HG02852 (cell line): ENCODE results near the gene PVALEF.

Source experiments
- ATAC-seq: cut with Tn5 transposase; IDR thresholded peaks from one replicate; pipeline ENCODE4 v1.9.1; 2021; ENCODE audit warnings: mild to moderate bottlenecking, moderate library complexity; ENCODE audit not compliant: unreplicated experiment

Gene PVALEF

GRCh38 chr17:81165246-81166032, at the start of gene PVALEF:
PVALEF (plus strand) TSS chr17:81165507; CDS start chr17:81181227, 15,720 bp downstream.
- ATAC-seq: no peak

DNA sequence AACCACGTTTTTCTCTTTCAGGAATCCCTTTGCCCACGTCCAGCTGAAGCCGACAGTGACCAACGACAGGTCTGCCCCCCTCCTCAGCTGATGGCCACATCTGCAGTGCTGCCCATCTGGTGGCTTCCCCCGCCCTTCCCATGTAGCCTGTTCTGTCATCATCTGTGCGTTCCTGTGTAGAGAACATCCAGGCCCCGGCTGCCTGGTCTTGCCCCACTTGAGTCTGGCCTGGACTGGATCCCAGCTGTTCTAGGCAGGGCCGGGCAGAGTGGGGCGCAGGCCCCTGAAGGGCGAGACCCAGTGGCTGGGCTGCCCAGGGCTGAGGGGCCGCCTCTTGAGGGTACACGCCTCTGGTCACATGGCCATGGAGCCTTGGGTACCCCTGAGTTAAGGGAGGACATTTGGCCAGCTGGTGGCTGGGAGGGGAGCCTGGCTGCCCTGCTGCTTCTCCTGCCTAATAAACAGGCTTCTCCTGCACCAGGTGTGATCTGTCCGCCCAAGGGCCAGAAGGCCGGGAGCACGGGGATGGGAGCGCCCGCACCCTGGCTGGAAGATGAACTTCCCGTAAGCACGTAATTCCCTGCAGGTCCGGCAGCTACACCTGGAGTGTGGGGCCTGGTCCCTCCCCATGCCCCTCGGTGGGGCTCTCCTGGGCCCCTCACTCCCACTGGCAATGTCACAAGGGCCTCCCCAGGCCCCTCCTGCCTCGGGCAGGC, 49.4 kb upstream of the PVALEF start:
- no peak for ATAC-seq

- no peak for ATAC-seq
These were observed 48.6 kb upstream of the PVALEF start for GRCh38 chr17:81116704-81117103.

DNA sequence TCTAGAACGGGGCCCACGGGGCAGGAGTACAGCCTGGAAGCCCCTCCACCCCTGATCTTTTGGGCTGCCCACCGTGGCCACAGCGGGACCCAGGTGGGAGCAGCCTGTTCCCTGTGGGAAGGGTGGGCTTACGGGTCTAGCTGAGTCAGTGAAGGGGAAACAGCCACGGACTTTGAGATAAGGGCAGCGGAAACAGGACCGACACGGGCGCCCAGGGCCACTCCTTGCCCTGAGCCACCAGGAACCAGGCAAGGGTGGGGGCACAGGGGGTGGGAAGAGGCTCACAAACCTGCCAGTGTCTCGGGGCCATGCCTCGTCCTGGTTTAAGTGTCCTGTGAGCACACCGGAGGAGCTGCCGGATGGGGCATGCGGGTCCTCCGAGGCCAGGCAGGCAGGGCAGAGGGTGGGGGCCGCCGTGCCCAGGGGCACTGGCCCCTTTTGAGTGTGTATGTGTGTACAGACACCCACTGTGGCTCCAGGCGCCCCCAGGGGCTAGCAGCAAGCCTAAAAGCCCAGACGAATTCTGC, 47.6 kb upstream of the PVALEF start:
- ATAC-seq: no peak

- no peak for ATAC-seq
These were observed 46.7 kb upstream of the PVALEF start for GRCh38 chr17:81118308-81119221.

DNA sequence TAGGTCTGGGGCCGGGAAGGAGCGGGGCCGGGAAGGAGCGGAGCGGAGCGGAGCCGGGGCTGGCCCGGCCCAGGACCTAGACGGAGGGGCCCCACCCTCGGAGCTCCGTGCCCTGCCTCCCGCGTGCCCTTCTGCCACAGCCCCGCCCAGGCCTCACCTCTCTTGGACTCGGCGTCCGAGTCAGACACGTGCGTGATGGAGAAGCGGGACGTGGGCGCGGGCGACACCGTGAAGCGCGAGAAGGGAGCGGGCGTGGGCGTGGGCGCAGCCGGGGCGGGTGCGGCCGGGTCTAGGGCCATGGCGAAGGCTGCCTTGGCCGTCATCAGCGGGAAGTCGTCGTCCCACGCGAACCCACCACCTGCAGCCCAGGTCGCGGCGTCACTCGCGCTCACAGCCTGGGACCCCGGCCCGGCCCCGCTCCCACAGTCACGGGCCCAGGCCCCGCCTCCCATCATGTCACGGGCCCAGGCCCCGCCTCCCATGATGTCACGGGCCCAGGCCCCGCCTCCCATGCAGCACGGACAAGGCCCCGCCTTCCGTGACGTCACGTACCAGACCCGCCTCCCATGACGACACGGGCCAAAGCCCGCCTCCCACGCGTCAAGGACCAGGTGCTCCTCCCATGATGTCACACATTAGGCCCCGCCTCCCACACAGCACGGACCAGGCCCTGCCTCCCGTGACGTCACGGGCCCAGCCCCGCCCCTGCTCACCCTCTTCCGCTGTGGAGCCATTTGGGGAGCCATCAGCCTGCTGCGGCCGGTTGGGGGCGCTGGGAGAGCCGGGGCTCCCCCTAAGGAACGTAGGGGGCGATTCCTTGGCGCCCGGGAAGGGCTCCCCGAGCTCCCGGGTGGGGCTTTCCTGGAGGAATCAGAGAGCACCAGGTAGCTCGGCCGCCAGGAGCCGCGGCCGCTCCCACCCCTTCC, 45.8 kb upstream of the PVALEF start:
- no peak for ATAC-seq

GRCh38 chr17:81120149-81120484, 45.2 kb upstream of the PVALEF start:
- no peak for ATAC-seq

DNA sequence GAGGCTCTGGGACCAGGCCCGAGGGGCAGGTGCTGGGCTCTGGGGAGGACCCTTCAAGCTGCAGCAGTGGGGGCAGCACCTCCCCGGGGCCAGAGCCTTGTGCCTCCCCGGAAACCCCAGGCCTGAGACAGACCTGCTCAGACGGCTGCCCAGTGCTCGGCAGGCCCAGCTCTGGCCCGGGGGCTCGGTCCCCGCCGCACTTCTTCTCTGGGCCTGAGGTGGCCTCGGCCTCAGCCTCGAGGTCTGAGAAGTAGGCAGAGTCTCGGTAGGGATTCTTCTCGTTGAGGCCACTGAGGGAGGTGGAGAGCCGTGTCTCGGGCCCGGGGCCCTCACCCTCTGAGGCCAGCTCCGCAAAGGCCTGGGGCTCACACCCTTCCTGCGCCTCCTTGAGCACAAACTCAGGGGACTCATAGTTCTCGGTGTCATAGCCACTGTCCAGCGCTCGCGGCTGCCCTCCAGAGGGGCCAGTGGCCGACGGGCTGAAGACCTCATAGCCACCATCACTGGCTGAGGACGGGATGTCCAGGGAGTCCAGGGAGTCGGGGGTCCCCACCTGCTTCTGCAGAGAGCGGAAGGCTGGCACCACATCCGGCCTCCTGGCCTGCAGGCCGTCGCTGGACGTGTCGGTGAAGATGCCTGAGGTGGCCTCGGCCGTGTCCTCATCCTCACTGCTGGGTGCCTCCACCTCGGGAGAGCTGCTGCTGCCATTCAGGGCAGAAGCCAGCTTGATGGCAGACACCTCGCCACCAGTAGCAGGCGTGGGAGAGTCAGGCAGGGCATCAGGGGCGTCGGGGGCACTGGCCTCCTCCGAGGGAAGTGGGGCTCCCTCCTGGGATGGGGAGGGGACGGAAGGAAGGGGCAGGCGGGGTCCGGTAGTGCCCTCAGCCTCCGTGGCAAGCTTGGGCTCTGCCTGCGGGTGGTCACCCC, 44.3 kb upstream of the PVALEF start:
- ATAC-seq: no peak

- ATAC-seq: no peak
These were observed 43.2 kb upstream of the PVALEF start for GRCh38 chr17:81121841-81122733.

- ATAC-seq: no peak
These were observed 42.0 kb upstream of the PVALEF start for GRCh38 chr17:81123052-81124048.

GRCh38 chr17:81124377-81124776, 40.9 kb upstream of the PVALEF start:
- no peak for ATAC-seq

DNA sequence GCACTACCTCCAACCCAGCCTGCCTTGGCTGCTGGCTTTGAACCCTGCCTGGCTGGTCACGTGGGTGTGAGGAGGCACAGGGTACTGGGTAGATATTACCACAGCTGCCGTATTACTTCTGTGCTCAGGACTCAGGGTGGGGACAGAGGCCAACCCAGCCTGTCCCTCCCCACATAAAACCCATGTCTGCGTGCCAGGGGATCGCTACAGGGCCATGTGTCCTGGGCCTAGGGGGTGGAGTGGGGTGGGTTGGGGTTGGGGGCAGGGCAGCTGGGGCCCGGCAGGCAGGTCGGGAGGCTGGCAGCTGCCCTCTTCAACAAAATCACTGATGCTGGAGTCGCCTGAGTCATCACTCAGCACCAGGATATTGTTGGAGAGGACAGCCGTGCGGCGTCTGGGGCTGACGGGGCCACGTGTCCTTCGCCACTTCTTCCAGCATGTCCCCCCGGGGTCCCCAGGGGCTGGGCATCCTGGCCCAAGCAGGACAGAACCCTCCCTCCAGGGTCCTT, 39.7 kb upstream of the PVALEF start:
- ATAC-seq: no peak

GRCh38 chr17:81126281-81127132, 38.8 kb upstream of the PVALEF start:
- no peak for ATAC-seq

- ATAC-seq: no peak
These were observed 38.2 kb upstream of the PVALEF start for GRCh38 chr17:81127133-81127455.

- ATAC-seq: no peak
These were observed 37.7 kb upstream of the PVALEF start for GRCh38 chr17:81127526-81128177.
